Caco-2 (cell line): ENCODE results near the gene MYCBP2. TPM values are rescaled to one million over a fixed set of nuclear protein-coding genes. Genes with fewer than 3 reads are reported as not detected.

Source experiments
- BruUV-seq: library from RNA; stranded (reverse); fragments of 400-500 nt; replicated peaks from 2 replicates; lab custom pipeline; 2021; lab: Mats Ljungman, UMichigan
- CTCF ChIA-PET: fragments of 300-600 bp; sonication (Branson Sonifier 250); formaldehyde crosslinking; loops from one replicate; lab custom pipeline; 2022; ENCODE audit warnings: antibody characterized with exemption; lab: Charles Lee
- POLR2A ChIA-PET: fragments of 300-600 bp; sonication (Branson Sonifier 250); formaldehyde crosslinking; loops from one replicate; lab custom pipeline; 2022; ENCODE audit warnings: antibody characterized with exemption; lab: Charles Lee
- DNase-seq, 2 experiments: peaks; one replicate each; pipeline versions ENCODE4 v3.0.0 to v3.0.0-alpha.2; 2020 to 2022
- H3K27me3 ChIP-seq: replicated peaks from 2 replicates; pipeline ENCODE4 v1.6.0; 2011; ENCODE audit warnings: low read length; ENCODE audit not compliant: control insufficient read depth, insufficient read depth
- H3K36me3 ChIP-seq: 2 replicates; pipeline ENCODE4 v1.5.1; 2011; ENCODE audit warnings: low read length; ENCODE audit not compliant: control insufficient read depth, insufficient read depth
- H3K4me1 ChIP-seq: fragments of 250-450 bp; sonication (Bioruptor Pico); 2 replicates; pipeline ENCODE4 v1.5.1; 2020; ENCODE audit warnings: mild to moderate bottlenecking
- H3K4me3 ChIP-seq: 2 replicates; pipeline ENCODE4 v1.5.1; 2011; ENCODE audit warnings: low read depth, mild to moderate bottlenecking, control low read depth, low read length
- H3K9me3 ChIP-seq: fragments of 250-450 bp; sonication (Bioruptor Pico); 2 replicates; pipeline ENCODE4 v1.5.1; 2020; ENCODE audit warnings: mild to moderate bottlenecking, moderate library complexity
- H3K27ac Mint-ChIP-seq: one replicate; pipeline ENCODE4 v1.8.0; 2022; ENCODE audit warnings: mixed read lengths; ENCODE audit not compliant: unreplicated experiment
- H3K27me3 Mint-ChIP-seq: one replicate; pipeline ENCODE4 v1.8.0; 2022; ENCODE audit warnings: mixed read lengths; ENCODE audit not compliant: insufficient read depth, unreplicated experiment
- H3K36me3 Mint-ChIP-seq: one replicate; pipeline ENCODE4 v1.8.0; 2022; ENCODE audit warnings: mild to moderate bottlenecking, mixed read lengths; ENCODE audit not compliant: insufficient read depth, unreplicated experiment
- H3K4me1 Mint-ChIP-seq: one replicate; pipeline ENCODE4 v1.8.0; 2022; ENCODE audit warnings: low read depth, mixed read lengths; ENCODE audit not compliant: unreplicated experiment
- H3K4me3 Mint-ChIP-seq: one replicate; pipeline ENCODE4 v1.8.0; 2022; ENCODE audit warnings: mild to moderate bottlenecking, moderate library complexity, mixed read lengths; ENCODE audit not compliant: unreplicated experiment
- H3K9me3 Mint-ChIP-seq: one replicate; pipeline ENCODE4 v1.8.0; 2022; ENCODE audit warnings: mixed read lengths; ENCODE audit not compliant: unreplicated experiment
- CTCF ChIP-seq, 2 experiments: fragments of 200-600 bp in 1 of 2; IDR thresholded peaks; 1 replicate in 1 of 2; 2 replicates in 1 of 2; pipeline versions ENCODE4 v1.5.1 to v1.8.0; 2011 to 2022; ENCODE audit warnings: antibody characterized with exemption in 1 of 2, control low read depth in 1 of 2, inconsistent platforms in 1 of 2, low read depth in 1 of 2, low read length in 1 of 2, mild to moderate bottlenecking in 1 of 2, moderate library complexity in 1 of 2; ENCODE audit not compliant: insufficient read depth in 1 of 2, severe bottlenecking in 1 of 2, unreplicated experiment in 1 of 2
- intact Hi-C: fragments of 100-400 bp; cut with micrococcal nuclease; formaldehyde crosslinking; loops from one replicate; pipeline ENCODE4 v1.10.0; 2022; ENCODE audit not compliant: unreplicated experiment
- total RNA-seq: library from RNA; stranded (reverse); gene quantifications from 2 replicates; pipeline ENCODE4 v1.2.3, GENCODE V29; 2022

MYCBP2 gene
- total RNA-seq, 1 experiment from 2014 or later: 41.3 TPM

DNA sequence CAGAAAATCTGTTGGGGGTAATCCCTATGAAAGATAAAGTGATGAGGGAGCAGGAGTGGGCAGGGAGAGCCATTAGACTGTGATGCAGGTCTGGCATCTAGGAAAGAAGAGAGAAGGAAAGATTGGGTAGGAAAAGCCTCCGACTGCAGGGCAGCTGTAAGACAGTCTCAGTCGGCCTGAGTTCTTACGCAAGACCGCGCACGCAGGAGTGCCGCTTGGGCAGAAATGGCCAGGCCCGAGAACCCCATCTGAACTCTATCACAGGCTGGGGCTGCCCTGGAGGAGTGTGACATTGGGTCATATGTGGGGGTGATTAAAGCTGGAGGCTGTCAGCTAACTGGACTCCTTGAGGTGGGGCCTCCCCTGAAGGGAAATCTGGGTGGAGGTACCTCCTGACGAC lies 286.1 kb downstream of the MYCBP2 start:
- peaks cover 10% of the 10 kb centered on the region for H3K9me3 Mint-ChIP-seq

GRCh38 chr13:77040076-77040475 lies 286.8 kb downstream of the MYCBP2 start:
- no peak for DNase-seq
- Histone ChIP-seq H3K9me3 (no peaks in the 10 kb centered on the region), H3K27me3 (no peaks in the 10 kb centered on the region), H3K4me1 (peaks cover 4% of the 10 kb centered on the region; the same call in 1 of the 2 replicates), H3K4me3 (no peak overlapping the region), H3K36me3 (no peaks in the 10 kb centered on the region)
- no peak for TF ChIP-seq CTCF (IDR thresholded peaks at IDR 0.05; ENCODE audit: insufficient read depth in 1 of 2, low read depth in 1 of 2, low read length in 1 of 2, severe bottlenecking in 1 of 2, unreplicated experiment in 1 of 2)
- CTCF ChIA-PET: no interaction called here
- POLR2A ChIA-PET: no interaction called here
- no peak overlapping the region for H3K4me3 Mint-ChIP-seq
- no peak overlapping the region for H3K27ac Mint-ChIP-seq
- H3K27me3 Mint-ChIP-seq: no peaks in the 10 kb centered on the region
- H3K9me3 Mint-ChIP-seq: peaks cover 10% of the 10 kb centered on the region
- no TSS peak for BruUV-seq
- intact Hi-C loops: loop anchor here (5.0 kb wide), 1 partner anchor 287 kb away; the partner anchor contains the start of gene MYCBP2
- no peaks in the 10 kb centered on the region for H3K36me3 Mint-ChIP-seq
- peaks cover 10% of the 10 kb centered on the region for H3K4me1 Mint-ChIP-seq

More for the DNA sequence above, 286.1 kb downstream of the MYCBP2 start:
- CTCF ChIA-PET: no interaction called here
- Histone ChIP-seq H3K4me3 (no peak overlapping the region), H3K9me3 (no peaks in the 10 kb centered on the region), H3K36me3 (no peaks in the 10 kb centered on the region), H3K27me3 (no peaks in the 10 kb centered on the region), H3K4me1 (peaks cover 4% of the 10 kb centered on the region; the same call in 1 of the 2 replicates)
- no peak for TF ChIP-seq CTCF (IDR thresholded peaks at IDR 0.05; ENCODE audit: insufficient read depth in 1 of 2, low read depth in 1 of 2, low read length in 1 of 2, severe bottlenecking in 1 of 2, unreplicated experiment in 1 of 2)
- Mint-ChIP-seq H3K27ac (no peak overlapping the region), H3K4me1 (peaks cover 10% of the 10 kb centered on the region), H3K4me3 (no peak overlapping the region), H3K36me3 (no peaks in the 10 kb centered on the region), H3K27me3 (no peaks in the 10 kb centered on the region)
- intact Hi-C loops: loop anchor here (5.0 kb wide), 1 partner anchor 286 kb away; the partner anchor contains the start of gene MYCBP2
- no TSS peak for BruUV-seq
- POLR2A ChIA-PET: no interaction called here
- DNase-seq: no peak

DNA sequence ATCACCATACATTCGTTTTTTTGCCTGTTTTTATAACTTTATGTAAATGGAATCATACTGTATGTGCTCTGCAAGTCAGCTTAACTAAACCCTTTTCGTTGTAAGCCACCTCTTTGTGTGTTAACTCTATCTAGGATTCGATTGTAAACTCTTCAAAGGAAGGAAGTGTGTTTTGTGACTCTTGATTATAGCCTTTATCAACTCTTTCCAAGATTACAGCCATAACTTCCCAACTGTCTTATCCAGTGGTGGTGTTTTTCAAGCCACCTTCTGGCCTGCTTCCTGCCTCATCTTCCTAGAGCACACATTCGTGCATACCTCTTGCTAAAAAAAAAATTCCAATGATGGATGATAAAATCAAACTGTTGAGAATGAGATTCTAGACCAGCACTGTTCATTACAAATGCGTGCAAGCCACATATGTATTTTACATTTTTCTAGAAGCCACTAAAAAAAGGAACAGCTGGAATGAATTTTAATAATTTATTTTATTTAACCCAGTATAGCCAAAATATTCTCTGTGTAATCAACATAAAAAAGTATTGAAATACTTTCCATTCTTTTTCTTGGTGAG lies 287.9 kb downstream of the MYCBP2 start:
- Mint-ChIP-seq H3K4me3 (no peak overlapping the region), H3K36me3 (no peaks in the 10 kb centered on the region), H3K27me3 (no peaks in the 10 kb centered on the region), H3K9me3 (peaks cover 10% of the 10 kb centered on the region), H3K4me1 (peaks cover 10% of the 10 kb centered on the region), H3K27ac (no peak overlapping the region)
- Histone ChIP-seq H3K4me1 (peaks cover 4% of the 10 kb centered on the region; the same call in 1 of the 2 replicates), H3K4me3 (no peak overlapping the region), H3K27me3 (no peaks in the 10 kb centered on the region), H3K9me3 (no peaks in the 10 kb centered on the region), H3K36me3 (no peaks in the 10 kb centered on the region)
- POLR2A ChIA-PET: no interaction called here
- intact Hi-C loops: no loop called here
- no peak for DNase-seq
- no TSS peak for BruUV-seq
- TF ChIP-seq CTCF (IDR thresholded peaks at IDR 0.05; ENCODE audit: insufficient read depth in 1 of 2, low read depth in 1 of 2, low read length in 1 of 2, severe bottlenecking in 1 of 2, unreplicated experiment in 1 of 2): no peak
- CTCF ChIA-PET: no interaction called here
